Memory B cell (primary cell): ENCODE data around the gene WNT3.

Experiments
- ATAC-seq: fragments of 150-1000 bp; cut with Tn5 transposase; 2 replicates; pipeline ENCODE4 v1.10.0; 2021; ENCODE audit warnings: low read depth, mild to moderate bottlenecking, moderate library complexity
- DNase-seq, 2 donors: peaks; one replicate each; pipeline ENCODE4 v3.0.0; 2022; ENCODE audit warnings: low spot score in 2 of 2
- H3K27ac Mint-ChIP-seq: one replicate; pipeline ENCODE4 v1.8.0; 2022; ENCODE audit warnings: mild to moderate bottlenecking, moderate library complexity, mixed read lengths
- H3K27me3 Mint-ChIP-seq: one replicate; pipeline ENCODE4 v1.8.0; 2022; ENCODE audit warnings: mixed read lengths
- H3K36me3 Mint-ChIP-seq: one replicate; pipeline ENCODE4 v1.8.0; 2022; ENCODE audit warnings: mild to moderate bottlenecking, mixed read lengths
- H3K4me1 Mint-ChIP-seq: one replicate; pipeline ENCODE4 v1.8.0; 2022; ENCODE audit warnings: mixed read lengths
- H3K4me3 Mint-ChIP-seq: one replicate; pipeline ENCODE4 v1.8.0; 2022; ENCODE audit warnings: mild to moderate bottlenecking, moderate library complexity, mixed read lengths
- H3K9me3 Mint-ChIP-seq: one replicate; pipeline ENCODE4 v1.8.0; 2022; ENCODE audit warnings: mixed read lengths

Gene WNT3

GRCh38 chr17:46827274-46827673 is 8.8 kb upstream of the WNT3 start:
- H3K36me3 Mint-ChIP-seq, result no peaks in the 10 kb centered on the region
- DNase-seq (no peak), ATAC-seq (no peak)
- H3K9me3 Mint-ChIP-seq, result no peaks in the 10 kb centered on the region
- H3K27me3 Mint-ChIP-seq, result peaks cover 4% of the 10 kb centered on the region
- H3K27ac Mint-ChIP-seq, result no peak overlapping the region
- peaks cover under 1% of the 10 kb centered on the region for H3K4me1 Mint-ChIP-seq
- no peak overlapping the region for H3K4me3 Mint-ChIP-seq

DNA sequence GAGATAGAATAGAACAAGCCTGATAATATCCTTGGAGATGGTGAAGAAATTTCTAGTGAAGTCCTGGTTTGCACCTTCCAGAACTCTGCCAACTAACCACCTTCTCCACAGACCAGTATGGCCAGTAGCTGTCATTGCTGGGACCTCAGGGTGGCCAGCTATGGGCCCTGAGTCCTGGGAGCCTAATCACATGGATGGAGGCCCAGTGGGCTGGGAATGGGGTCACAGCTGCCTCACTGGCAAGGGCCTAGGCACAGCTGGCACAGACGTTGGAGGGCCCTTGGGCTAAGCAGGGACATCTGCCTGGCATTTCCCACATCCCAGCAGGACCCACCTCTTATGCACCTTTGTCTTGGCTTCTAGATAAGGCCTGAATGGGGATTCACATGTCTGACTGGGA is 7.6 kb upstream of the WNT3 start:
- peaks cover 15% of the 10 kb centered on the region for H3K27me3 Mint-ChIP-seq
- DNase-seq, result no peak

GRCh38 chr17:46823657-46824056 is 5.2 kb upstream of the WNT3 start:
- DNase-seq (no peak), ATAC-seq (no peak)
- peaks cover 24% of the 10 kb centered on the region for H3K27me3 Mint-ChIP-seq
- no peaks in the 10 kb centered on the region for H3K9me3 Mint-ChIP-seq
- H3K27ac Mint-ChIP-seq, result no peak overlapping the region
- H3K4me1 Mint-ChIP-seq, result peaks cover 16% of the 10 kb centered on the region
- H3K36me3 Mint-ChIP-seq, result no peaks in the 10 kb centered on the region
- no peak overlapping the region for H3K4me3 Mint-ChIP-seq

More for the DNA sequence above, 7.6 kb upstream of the WNT3 start:
- Mint-ChIP-seq H3K27ac (no peak overlapping the region), H3K4me3 (no peak overlapping the region), H3K9me3 (no peaks in the 10 kb centered on the region), H3K4me1 (peaks cover 6% of the 10 kb centered on the region), H3K36me3 (no peaks in the 10 kb centered on the region)
- ATAC-seq, result no peak

DNA sequence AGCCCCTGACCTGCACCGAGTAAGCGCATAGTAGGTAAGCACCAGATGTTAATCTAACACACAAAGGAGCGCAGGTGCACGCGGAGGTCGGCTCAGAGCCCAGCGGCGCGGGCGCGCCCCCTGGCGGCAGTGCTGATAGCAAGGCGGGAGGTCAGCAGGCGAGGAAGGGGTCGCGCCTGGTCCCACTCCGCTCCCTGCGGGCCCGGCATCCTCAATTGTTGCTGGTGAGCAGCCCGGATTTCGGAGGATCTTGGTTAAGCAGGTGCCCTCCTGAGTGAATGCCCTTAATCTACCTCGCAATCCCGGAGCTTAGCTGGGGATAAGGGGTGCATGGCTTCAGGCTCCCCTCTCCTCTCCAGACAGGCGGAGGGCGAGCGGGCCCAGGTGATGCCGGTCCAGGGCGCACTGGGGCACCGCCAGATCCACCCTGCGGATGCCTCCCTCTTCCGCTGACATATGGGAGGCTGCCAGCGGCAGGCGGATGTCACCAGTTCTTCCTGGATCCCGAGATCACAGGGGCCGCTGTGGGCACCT is 4.0 kb upstream of the WNT3 start:
- peak; percentile 58 for ATAC-seq
- Mint-ChIP-seq H3K27ac (no peak overlapping the region), H3K27me3 (peaks cover 28% of the 10 kb centered on the region), H3K9me3 (no peaks in the 10 kb centered on the region), H3K4me3 (no peak overlapping the region), H3K4me1 (peaks cover 23% of the 10 kb centered on the region), H3K36me3 (no peaks in the 10 kb centered on the region)
- DNase-seq, result peak; percentile 44 to 58

DNA sequence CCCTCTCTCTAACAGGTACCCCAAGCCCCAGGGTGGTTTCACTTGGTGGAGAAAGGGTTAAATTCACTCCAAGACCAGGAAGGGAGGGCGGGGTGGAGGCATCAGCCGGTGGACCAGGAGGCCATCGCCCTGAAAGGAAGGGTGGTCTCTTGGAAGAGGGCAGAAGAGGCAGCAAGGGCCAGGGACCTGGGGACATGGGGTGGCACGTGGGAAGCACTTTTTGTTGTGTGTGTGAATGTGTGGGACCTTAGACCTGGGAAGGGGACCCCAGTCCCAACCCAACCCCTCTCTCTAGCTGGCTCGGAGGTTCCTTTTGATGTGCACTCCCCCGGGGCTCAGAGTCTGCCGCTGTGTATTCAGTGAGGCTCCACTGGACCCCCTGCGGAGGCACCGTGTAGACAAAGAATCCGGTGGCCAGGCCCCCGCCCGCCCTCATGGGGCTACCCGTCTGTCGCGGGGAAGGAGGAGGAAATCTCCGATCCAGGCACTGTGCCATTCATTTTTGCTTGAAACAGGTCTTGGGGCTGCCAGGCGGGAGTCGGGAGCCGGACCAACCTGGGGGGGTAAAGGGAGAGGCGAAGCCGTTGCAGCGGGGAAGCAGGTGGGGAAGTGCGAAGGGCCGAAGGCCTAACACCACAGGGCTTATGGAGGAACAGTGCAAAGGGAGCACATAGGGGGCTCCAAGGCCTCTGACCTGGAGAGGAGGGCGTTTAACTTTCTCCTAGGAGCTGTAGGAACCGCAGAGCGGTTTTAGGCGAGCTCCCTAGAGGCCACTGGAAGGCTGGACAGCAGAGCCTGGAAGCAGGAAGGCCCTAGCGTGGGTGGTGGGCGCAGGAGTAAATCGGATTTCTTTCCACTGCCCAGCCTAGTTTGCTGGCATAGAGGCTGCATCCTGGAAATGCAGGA is 3.2 kb upstream of the WNT3 start:
- DNase-seq, result no peak
- H3K27ac Mint-ChIP-seq, result no peak overlapping the region
- ATAC-seq, result no peak
- no peaks in the 10 kb centered on the region for H3K36me3 Mint-ChIP-seq
- H3K4me1 Mint-ChIP-seq, result peaks cover 23% of the 10 kb centered on the region
- H3K27me3 Mint-ChIP-seq, result peaks cover 32% of the 10 kb centered on the region
- no peaks in the 10 kb centered on the region for H3K9me3 Mint-ChIP-seq
- no peak overlapping the region for H3K4me3 Mint-ChIP-seq

DNA sequence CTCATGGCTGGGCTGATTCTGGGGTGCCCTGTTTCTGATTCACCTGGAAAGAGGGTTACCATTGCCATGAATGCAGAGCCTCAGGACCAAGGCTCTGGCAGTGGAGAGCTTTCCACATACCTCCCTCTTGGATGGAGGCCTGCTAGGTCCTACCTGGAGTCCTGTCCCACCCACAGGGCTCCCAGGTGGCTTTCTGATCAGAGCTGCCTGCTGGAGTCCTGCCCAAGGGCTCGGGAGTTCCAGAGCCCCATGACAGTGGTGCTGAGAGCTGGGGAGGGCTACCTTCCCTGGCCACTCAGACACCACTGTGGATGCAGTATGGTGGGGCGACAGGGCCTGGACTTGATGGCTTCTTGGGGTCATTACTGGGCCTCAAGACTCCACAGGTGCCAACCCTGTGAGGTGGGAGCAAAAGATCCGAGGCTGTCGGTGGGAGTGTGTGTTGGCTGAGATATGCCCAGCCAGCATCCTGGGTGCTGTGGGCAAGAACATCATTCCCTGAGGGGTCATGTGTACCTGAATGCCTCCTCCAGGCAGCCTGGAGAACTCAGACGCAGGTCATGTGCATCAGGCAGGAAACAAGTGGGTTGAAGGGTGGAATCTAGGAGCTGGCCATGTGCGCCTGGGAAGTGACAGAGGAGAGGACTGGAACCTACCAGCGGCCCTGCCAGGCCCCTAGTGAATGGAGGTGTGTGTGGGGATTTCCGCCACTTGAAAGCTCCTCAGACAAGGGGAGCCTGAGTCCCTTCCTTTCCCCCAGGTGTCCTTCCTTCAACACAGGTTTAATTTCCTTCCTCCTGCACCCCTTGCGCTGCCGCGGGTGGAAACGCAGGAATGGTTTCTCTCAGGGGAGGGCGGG is 2.3 kb upstream of the WNT3 start:
- Mint-ChIP-seq H3K4me3 (peak overlapping the region; percentile 52), H3K36me3 (no peaks in the 10 kb centered on the region), H3K27ac (no peak overlapping the region), H3K27me3 (peaks cover 40% of the 10 kb centered on the region), H3K4me1 (peaks cover 27% of the 10 kb centered on the region), H3K9me3 (no peaks in the 10 kb centered on the region)
- no peak for DNase-seq
- ATAC-seq, result peak; percentile 27

DNA sequence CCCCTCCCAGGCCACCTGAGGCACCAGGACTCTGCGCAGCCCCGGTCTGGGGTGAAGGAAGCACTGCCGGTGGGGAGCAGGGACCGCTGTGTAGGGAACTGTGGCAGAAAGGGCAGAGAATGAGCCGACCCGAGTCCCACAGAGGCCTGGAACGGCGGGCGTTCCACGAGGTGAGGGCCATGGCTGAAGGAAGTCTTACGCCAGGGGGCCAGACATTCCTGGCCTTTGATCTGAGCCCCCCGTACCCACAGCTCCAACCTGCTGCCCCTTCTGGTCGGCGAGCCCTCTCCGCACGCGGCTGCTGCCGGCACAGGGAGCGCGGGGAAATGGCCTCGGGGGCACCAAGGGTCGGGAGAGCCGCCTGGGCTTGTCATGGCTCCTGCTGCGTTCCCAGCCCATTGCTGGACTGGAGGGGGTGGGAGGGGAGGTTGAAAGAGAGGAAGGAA is 1.4 kb upstream of the WNT3 start:
- Mint-ChIP-seq H3K36me3 (no peaks in the 10 kb centered on the region), H3K27ac (no peak overlapping the region), H3K9me3 (no peaks in the 10 kb centered on the region), H3K4me3 (peak overlapping the region; percentile 52), H3K27me3 (peaks cover 43% of the 10 kb centered on the region), H3K4me1 (peaks cover 27% of the 10 kb centered on the region)
- DNase-seq (no peak), ATAC-seq (no peak)

DNA sequence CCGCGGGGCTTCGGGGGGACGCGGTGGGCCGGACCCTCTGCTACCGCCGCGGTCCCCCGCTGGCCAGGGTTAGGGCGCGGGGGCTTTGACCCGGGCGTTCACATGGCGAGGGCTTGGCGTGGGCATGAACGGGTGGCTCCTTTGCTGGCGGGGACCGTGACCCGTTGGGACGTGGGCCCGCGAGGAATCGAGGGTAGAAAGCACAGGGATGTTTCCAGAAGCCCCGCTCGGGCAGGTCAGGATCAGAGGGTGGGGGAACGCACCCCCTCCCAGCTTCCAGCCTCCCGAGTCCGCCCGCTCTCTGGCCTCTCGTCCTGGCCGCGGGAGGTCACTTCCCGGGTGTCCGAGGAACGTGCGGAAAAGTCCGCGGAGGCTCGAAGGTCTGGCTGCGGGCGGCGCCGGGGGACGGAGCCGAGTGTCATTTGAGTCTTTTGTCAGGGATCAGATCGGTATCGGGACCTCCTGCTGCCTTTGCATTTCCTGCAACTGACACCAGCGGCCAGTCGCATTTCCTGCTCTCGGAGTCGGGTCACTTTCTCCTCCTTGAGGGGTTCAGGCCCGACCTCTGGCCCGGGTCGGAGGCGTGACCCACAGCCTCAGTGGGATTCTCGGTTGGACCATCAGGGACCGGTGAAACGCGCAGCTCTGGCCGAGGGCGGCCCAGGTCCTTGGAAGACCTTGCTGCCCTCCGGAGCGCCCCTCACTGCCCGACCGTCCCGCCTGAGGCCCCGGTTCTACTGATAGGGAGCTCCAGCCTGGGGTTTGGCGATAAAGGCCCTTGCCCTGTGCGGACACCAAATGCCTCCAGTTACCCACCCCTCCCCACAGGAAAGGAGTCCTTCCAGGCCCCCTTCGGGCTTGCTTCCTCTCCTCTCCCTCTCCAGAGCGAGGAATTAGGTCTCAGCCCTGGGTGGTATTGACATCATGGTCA is 702 bp upstream of the WNT3 start:
- Mint-ChIP-seq H3K36me3 (no peaks in the 10 kb centered on the region), H3K4me1 (peaks cover 27% of the 10 kb centered on the region), H3K9me3 (no peaks in the 10 kb centered on the region), H3K27ac (no peak overlapping the region), H3K4me3 (peak overlapping the region; percentile 80), H3K27me3 (peaks cover 44% of the 10 kb centered on the region)
- ATAC-seq (peak; percentile 10), DNase-seq (peak in 1 of 2 donors; percentile 42)

DNA sequence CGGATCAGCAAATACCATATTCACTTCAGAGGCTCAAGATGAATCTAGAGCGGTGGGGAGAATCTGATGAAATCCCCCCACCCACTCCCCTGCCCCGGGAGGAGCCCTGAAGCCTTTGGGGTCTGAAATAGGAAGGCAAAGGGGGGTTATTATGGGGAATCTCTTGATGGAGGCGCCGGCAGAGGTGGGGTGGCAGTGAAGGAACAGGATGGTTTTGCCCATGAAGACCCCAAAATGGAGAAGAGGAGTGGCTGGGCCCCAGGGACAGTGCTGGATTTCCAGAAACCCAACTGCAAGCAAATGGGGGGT is 637 bp downstream of the WNT3 start:
- peaks cover 27% of the 10 kb centered on the region for H3K4me1 Mint-ChIP-seq
- no peaks in the 10 kb centered on the region for H3K36me3 Mint-ChIP-seq
- no peak overlapping the region for H3K27ac Mint-ChIP-seq
- DNase-seq (no peak), ATAC-seq (no peak)
- H3K27me3 Mint-ChIP-seq, result peaks cover 46% of the 10 kb centered on the region
- peak overlapping the region; percentile 74 for H3K4me3 Mint-ChIP-seq
- H3K9me3 Mint-ChIP-seq, result no peaks in the 10 kb centered on the region

GRCh38 chr17:46817151-46817900 is 1.2 kb downstream of the WNT3 start:
- H3K27me3 Mint-ChIP-seq, result peaks cover 46% of the 10 kb centered on the region
- DNase-seq (no peak), ATAC-seq (no peak)
- H3K4me1 Mint-ChIP-seq, result peaks cover 27% of the 10 kb centered on the region
- H3K4me3 Mint-ChIP-seq, result peak overlapping the region; percentile 74
- H3K36me3 Mint-ChIP-seq, result no peaks in the 10 kb centered on the region
- no peaks in the 10 kb centered on the region for H3K9me3 Mint-ChIP-seq
- H3K27ac Mint-ChIP-seq, result no peak overlapping the region

- Mint-ChIP-seq H3K4me1 (peaks cover 18% of the 10 kb centered on the region), H3K4me3 (no peak overlapping the region), H3K27me3 (peaks cover 33% of the 10 kb centered on the region), H3K27ac (no peak overlapping the region), H3K36me3 (no peaks in the 10 kb centered on the region), H3K9me3 (no peaks in the 10 kb centered on the region)
- DNase-seq (no peak), ATAC-seq (no peak)
Observed at GRCh38 chr17:46815474-46816353, 2.8 kb downstream of the WNT3 start.

GRCh38 chr17:46814446-46814845 is 4.0 kb downstream of the WNT3 start:
- Mint-ChIP-seq H3K4me1 (peaks cover 14% of the 10 kb centered on the region), H3K27me3 (peaks cover 28% of the 10 kb centered on the region), H3K36me3 (no peaks in the 10 kb centered on the region), H3K9me3 (no peaks in the 10 kb centered on the region), H3K4me3 (no peak overlapping the region), H3K27ac (no peak overlapping the region)
- DNase-seq (no peak), ATAC-seq (no peak)
